ENCODE results near the gene KLC1.

The KLC1 gene

GRCh38 chr14:103659631-103660030, 30.6 kb downstream of the KLC1 start:
- DNase-seq (ENCODE audit: low read depth) = no peak

DNA sequence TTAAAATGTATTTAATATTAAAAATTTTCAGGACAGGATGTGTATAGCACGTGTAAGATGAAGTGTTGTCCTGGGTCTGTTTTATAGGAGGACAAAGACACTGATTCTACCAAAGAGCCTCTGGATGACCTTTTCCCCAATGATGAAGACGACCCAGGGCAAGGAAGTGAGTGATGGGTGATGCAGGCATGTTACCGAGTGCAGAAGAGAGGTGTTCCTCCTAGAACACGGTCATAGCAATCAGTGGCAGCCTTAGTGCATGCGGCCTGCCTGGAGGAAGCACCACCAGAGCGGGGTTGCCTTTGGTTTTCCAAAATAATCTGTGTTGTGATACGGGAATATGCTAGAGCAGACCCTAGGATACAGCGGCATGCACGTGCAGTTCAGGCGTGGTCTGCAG, 33.0 kb downstream of the KLC1 start:
- peak; percentile 52 for DNase-seq (ENCODE audit: low read depth)

DNA sequence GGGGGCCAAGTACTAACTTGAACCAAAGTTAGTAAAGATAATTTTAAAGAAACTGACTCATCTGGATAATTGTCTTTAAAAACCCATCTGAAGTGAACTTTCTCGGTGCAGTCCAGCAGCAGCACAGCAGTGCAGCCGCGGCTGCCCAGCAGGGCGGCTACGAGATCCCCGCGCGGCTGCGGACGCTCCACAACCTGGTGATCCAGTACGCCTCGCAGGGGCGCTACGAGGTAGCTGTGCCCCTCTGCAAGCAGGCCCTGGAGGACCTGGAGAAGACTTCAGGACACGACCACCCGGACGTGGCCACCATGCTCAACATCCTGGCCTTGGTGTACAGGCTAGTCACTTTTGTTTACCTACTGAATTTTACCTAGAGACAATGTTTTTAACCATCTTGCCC, 33.6 kb downstream of the KLC1 start:
- DNase-seq (ENCODE audit: low read depth) = no peak

GRCh38 chr14:103663506-103663905, 34.5 kb downstream of the KLC1 start:
- no peak for DNase-seq (ENCODE audit: low read depth)

DNA sequence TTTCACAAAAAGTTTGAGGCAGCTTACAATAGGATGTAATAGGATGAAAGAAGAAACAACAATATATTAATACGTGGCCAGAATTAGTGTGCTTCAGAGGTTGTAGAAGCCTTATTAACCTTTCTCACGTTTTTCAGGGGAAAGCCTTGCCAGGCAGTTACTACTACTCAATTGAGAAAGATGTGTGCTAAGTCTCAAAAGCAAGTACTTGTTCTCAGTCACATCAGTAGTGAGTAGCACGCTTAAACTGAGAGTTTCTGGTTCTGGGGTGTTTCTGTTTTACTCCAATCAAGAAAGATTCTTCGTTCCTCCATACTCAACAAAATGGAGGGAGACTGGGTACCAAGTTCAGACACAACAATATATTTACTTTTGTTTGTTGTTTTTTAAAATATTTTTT, 38.7 kb downstream of the KLC1 start:
- no peak for DNase-seq (ENCODE audit: low read depth)

GRCh38 chr14:103668117-103668516, 39.1 kb downstream of the KLC1 start:
- no peak for DNase-seq (ENCODE audit: low read depth)

DNA sequence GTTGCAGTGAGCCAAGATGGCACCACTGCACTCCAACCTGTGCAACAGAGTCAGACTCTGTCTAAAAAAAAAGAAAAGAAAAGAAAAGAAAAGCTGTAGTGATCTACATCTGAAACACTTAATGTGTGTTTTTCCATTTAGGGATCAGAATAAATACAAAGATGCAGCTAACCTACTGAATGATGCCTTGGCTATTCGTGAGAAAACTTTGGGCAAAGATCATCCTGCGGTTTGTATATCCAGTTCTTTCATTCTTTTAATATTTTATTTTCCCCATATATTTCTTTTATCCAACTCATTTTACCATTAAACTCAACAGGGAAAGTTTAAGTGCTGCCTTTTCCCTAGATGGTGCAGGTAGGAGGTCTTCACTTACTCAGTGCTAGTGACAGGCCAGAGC, 40.4 kb downstream of the KLC1 start:
- no peak for DNase-seq (ENCODE audit: low read depth)

DNA sequence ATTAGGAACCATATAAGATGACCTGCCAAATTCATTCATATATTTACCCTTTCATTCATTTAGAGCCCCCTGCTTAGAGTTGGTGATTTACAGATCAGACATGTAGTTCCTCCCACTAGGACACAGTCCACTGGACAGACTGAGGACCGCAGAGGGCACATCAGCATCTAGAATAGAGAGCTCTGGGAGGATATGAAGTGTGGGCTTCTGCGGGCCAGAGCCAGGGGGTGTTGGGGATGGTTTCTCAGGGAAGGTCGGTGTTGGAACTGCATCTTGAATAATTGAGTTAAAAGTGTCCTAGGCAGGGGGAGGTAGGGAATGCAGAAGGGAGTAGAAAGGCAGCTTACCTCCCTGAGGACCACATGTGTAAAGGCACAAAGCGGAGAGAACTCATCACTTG, 42.9 kb downstream of the KLC1 start:
- no peak for DNase-seq (ENCODE audit: low read depth)

DNA sequence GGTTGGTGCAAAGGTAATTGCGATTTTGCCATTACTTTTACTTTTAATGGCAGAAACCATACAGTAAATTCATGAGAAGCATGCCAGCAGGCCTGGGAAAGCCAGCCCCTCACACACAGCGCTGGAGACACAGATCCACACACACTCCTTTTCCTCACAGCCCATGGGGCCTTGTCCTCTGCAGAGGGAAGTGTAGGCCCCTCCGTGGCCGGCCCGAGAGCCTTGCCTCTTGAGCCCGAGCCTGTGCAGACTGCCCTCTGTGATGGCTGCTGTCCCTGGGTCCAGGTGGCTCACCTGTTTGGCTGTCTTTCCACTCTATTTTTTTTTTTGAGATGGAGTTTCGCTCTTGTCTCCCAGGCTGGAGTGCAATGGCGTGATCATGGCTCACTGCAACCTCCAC, 46.9 kb downstream of the KLC1 start:
- no peak for DNase-seq (ENCODE audit: low read depth)

DNA sequence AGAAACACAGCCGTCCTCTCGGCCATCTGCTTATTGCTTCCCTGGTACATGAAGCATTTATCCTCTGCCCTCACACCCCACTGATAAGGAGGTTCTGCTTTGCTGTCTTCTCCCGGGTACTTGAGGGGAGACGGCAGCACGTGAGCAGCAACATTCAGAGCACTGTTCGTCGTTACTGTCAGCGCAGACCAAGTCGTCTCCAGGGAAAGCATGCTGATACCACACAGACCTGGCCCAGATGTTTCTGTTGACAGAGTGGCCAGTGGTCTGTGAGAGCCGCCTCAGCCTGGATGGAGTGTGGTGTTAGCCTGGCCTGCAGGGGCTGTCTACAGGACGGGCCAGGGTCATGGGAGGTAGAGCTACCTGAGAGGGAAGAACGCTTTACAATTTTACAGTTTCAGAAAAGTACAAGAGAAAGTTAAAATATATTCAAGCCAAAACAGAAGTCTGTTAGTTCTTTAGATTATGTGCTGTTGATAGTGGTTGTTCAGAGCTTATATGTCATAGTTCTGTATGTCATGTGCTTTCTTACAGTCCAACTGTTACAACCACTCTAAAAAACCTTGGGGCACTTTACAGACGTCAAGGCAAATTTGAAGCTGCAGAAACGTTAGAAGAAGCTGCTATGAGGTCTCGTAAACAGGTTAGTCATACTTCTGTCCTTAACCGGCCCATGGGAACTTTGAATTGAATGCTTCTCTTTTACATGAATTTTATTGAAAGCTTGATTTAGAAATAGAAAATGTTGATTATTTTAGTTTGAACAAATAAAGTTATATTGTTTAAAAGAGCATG, 48.1 kb downstream of the KLC1 start:
- DNase-seq (ENCODE audit: low read depth) = no peak

DNA sequence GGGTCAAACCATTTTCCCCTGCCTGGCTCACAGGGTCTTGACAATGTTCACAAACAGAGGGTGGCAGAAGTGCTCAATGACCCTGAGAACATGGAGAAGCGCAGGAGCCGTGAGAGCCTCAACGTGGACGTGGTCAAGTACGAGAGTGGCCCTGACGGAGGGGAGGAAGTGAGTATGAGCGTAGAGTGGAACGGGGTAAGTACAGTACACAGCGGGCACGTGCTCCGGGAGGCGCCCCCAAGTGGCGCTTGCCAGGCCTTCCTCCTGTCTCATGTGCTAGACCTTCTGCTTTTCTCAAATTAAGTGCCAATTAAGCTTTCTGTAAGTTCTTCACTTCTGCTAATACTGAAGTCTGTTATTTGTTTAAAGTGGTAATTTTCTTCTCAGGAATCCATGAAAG, 50.3 kb downstream of the KLC1 start:
- DNase-seq (ENCODE audit: low read depth) = peak; percentile 52

GRCh38 chr14:103680491-103681231, 51.6 kb downstream of the KLC1 start:
- DNase-seq (ENCODE audit: low read depth) = no peak

- DNase-seq (ENCODE audit: low read depth) = no peak
Observed at GRCh38 chr14:103683139-103683538, 54.1 kb downstream of the KLC1 start.

GRCh38 chr14:103684471-103684870, 55.5 kb downstream of the KLC1 start:
- DNase-seq (ENCODE audit: low read depth) = no peak

DNA sequence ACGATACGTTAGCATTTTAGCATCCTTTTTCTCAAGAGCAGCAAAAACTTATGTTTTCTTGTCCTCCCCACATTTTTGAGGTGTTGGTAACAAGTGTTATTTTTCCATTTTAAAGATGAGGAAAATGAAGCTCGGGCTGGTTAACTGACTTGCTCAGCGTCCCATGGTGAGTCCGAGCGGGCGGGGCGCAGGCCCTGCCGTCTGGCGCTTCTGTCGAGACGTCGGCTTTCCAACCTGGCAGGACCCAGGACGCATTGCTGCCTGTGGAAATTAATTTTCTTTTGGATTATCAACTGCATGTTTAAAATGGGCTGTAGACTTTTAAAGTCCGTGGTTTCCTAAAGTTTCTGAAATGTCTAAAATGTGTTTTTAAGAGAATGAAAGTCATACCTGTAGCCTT, 55.9 kb downstream of the KLC1 start:
- no peak for DNase-seq (ENCODE audit: low read depth)

DNA sequence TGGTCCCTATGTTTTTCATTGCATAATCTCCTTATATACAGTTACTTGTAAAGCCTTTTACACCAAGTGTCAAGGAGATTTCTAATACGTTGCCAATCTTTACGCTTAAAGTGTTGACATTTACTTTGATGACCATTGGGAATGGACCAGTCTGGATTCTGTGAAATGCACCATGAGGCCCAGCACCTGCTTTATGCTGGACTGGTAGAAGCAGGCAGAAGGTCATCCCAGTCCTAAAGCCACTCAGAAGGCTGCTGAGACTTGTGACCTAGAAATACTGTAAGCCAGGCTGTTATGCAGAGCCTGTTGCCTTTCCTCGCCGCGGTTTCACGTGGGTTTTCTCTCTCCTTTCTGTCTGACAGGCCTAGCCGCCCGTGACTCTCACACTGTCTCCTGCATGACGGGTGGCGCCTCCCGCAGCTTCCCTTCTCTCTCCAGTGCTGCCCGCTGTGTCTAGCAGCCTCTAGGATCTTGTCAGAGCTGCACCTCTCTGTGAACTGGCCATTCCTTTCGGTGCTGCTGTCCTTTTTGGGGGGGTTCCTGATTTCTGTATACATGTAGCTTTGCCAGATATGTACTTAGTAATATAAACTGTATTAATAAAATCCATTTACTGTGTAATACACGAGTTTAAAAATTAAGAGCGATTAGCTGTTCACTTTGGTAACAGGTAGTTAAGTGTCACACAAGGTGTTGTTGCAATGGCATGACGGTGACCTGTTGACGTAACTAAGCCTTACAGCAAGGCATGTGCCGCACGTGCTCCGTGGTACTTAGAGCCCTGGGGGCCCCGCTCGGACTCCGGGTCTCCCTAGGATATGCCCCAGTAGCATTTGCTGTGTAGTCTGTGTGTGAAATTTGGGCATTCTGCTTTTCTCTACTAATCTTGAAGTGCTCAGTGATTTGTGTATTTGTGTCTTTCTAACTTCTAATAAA, 56.5 kb downstream of the KLC1 start:
- no peak for DNase-seq (ENCODE audit: low read depth)

DNA sequence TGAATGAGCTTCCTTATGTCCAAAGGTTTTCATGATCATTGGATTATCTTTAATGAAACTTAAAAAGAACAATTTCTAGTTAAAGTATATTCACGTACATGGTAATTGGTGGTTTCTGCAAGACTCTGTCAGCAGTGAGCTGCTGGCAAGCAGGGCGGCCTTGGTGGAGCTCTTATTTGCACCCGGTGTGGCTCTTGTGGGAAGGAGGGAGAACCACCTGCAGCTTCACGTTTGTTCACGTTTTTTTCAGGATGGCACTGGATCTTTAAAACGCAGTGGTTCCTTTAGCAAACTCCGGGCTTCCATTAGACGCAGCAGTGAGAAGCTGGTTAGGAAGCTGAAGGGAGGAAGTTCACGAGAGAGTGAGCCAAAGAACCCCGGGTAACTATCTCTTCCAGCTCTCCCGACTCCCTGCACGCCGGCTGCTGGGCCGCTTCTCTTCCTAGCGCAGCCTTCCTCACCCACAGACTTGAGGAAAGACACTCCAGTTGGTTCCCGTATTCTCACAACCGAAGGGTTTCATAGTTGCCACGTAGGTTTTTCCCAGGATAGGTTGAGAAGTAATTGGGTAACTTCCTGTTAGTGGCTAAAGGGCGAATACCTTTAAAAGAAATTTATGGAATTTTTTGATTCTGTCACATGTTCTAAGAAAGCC, 57.9 kb downstream of the KLC1 start:
- peak; percentile 54 for DNase-seq (ENCODE audit: low read depth)

- no peak for DNase-seq (ENCODE audit: low read depth)
Observed at GRCh38 chr14:103687712-103688111, 58.7 kb downstream of the KLC1 start.

DNA sequence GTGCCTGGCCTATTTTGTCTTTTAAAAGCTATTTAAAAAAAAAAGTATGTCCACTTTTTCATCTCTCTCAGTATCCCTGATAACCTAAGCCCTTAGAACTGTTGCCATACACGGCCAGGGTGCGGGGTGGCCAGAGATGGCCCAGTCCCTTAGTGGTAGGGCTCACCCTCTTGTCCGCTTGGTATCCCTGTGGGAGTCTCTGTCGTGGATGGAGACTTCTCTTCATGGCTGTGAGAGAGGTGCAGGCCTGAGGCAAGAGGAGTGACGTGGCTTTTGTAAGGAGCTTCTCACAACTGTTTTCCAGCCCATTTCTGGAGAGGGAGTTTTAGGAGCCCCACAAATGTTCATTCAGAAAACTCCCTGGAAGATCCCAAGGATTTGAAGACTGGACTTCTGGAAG, 59.4 kb downstream of the KLC1 start:
- peak; percentile 57 for DNase-seq (ENCODE audit: low read depth)

GRCh38 chr14:103688906-103689902, 60.2 kb downstream of the KLC1 start:
- peak; percentile 75 for DNase-seq (ENCODE audit: low read depth)

GRCh38 chr14:103690332-103690731, 61.3 kb downstream of the KLC1 start:
- DNase-seq (ENCODE audit: low read depth) = no peak

All from ELR (cell line).